Adrenal gland (tissue), 5 donors: ENCODE results near the gene SH3RF1.

ENCODE experiments used
- CTCF ChIP-seq, 6 experiments: fragments of 450-650 bp in 4 of 6; fragments of 200-600 bp in 2 of 6; sonication (generic) in 1 of 6; IDR thresholded peaks; 1 replicate in 5 of 6; 2 replicates in 1 of 6; pipeline versions ENCODE4 v1.5.1 to v1.8.0; 2016 to 2021; ENCODE audit warnings: antibody characterized with exemption in 6 of 6, mild to moderate bottlenecking in 2 of 6, moderate library complexity in 1 of 6
- POLR2A ChIP-seq, 2 donors: fragments of 450-650 bp; IDR thresholded peaks; one replicate each; pipeline ENCODE4 v1.6.1; 2017; ENCODE audit warnings: antibody characterized with exemption in 2 of 2, mild to moderate bottlenecking in 2 of 2, moderate library complexity in 1 of 2
- donor health status: DM: no; HTN: no; CAD: no.

DNA sequence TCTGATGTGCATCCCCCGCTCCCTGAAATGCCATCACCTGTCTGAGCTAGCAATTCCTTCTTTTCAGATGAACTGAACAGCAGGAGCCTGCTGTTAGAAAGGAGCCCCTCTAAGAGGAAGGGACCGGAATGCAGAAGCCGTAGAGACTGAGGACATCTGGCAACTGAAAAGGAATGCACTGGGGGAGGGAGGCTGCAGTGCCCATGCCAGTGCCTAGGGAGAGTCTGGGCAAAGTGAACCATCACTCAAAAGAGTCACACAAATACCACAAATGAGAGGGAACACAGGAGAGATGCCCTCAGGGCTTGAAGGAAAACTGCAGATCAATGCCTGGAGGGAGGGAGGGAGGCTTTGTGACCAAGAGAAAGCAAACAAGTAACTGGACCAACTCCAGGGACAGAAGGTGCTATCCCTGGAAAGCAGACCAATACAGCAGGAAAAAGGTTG, 166.8 kb downstream of the SH3RF1 start:
- TF ChIP-seq CTCF (IDR thresholded peaks at IDR 0.05) (no peak), POLR2A (IDR thresholded peaks at IDR 0.05) (no peak)
